ENCODE results near the gene CECR2. TPM values are rescaled to one million over a fixed set of nuclear protein-coding genes. Genes with fewer than 3 reads are reported as not detected.

CECR2 gene
- total RNA-seq, 4 donors from 2014 or later: 12.3 to 29.6 (median 20.4) TPM

DNA sequence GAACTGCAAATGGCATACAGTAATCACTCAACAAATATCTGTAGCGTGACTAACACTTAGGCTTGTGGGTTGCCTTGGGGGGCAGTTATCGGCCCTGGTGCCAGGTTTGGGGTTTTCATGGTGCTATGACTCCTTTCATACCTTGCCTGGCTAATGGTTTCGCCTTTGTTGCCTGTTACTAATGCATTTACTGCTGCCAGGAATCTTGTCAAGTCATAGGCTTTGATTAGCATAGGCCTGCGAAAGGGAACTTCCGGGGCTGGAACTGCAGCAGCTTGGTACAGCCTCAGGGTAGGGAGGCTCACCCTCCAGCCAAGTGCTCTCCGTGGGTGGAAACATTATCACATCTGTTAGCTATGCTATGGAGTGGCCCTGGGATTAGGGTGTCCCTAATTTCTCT lies 207.2 kb downstream of the CECR2 start:
- DNase-seq (no peak), ATAC-seq (peak; percentile 14 to 24)
- Histone ChIP-seq H3K4me3 (no peak overlapping the region), H3K9me3 (no peaks in the 10 kb centered on the region), H3K27me3 (no peaks in the 10 kb centered on the region), H3K36me3 (no peaks in the 10 kb centered on the region), H3K27ac (peak overlapping the region; percentile 29 to 69 (median 66)), H3K4me1 (peaks cover 7 to 9% of the 10 kb centered on the region in 2 donors)
- in situ Hi-C loops (cut with MboI; ENCODE audit: low sequenced_read_pairs in 4 of 4): loop anchor here in 1 of 4 donors (10.0 kb wide), 1 partner anchor 58 kb away; the partner anchor contains the start of gene BCL2L13
- intact Hi-C loops (cut with DNase I; ENCODE audit: low total_unique reads): no loop called here
- TF ChIP-seq POLR2A (IDR thresholded peaks at IDR 0.05) (no peak), CTCF (IDR thresholded peaks at IDR 0.05 in 4 of 5, conservative IDR thresholded peaks at IDR 0.05 in 1 of 5) (no peak)

- in situ Hi-C loops (cut with MboI; ENCODE audit: low sequenced_read_pairs in 4 of 4) (loop anchor here in 1 of 4 donors (10.0 kb wide), 1 partner anchor 57 kb away; the partner anchor contains the start of gene BCL2L13), intact Hi-C loops (cut with DNase I; ENCODE audit: low total_unique reads) (no loop called here)
- Histone ChIP-seq H3K4me1 (no peaks in the 10 kb centered on the region), H3K27me3 (no peaks in the 10 kb centered on the region), H3K27ac (peak overlapping the region; percentile 24 to 74 (median 58)), H3K9me3 (no peaks in the 10 kb centered on the region), H3K36me3 (no peaks in the 10 kb centered on the region), H3K4me3 (no peak overlapping the region)
- TF ChIP-seq CTCF (IDR thresholded peaks at IDR 0.05 in 4 of 5, conservative IDR thresholded peaks at IDR 0.05 in 1 of 5) (no peak), POLR2A (IDR thresholded peaks at IDR 0.05) (no peak)
- ATAC-seq: peak; percentile 47 to 64
- DNase-seq: peak; percentile 42 to 65
These were observed 209.0 kb downstream of the CECR2 start for GRCh38 chr22:17578136-17578754.

DNA sequence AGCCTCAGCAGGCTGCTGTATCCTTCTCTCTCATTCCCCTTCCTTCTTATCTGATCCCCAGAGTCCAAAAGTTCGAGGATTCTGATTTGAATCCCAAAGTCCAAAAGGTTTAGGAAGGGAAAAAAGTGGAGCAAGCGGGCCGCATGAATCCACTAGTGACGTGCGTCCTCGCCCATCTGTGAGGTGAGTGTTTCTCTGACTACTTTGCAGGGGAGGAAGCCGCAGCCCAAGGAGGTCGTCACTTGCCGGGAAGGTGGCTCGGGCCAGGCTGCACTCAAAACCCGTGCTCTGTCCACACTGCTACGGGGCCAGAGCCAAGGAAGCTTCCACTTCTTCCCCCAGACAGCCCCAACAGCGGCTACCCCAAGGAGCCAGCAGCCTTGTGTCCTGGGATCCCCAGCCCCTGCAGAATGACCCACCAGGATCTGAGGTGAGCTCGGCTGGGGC lies 210.3 kb downstream of the CECR2 start:
- peaks cover 0 to 5% of the 10 kb centered on the region in 2 donors for H3K36me3 ChIP-seq
- in situ Hi-C loops (cut with MboI; ENCODE audit: low sequenced_read_pairs in 4 of 4) (loop anchor here in 1 of 4 donors (10.0 kb wide), 1 partner anchor 55 kb away; the partner anchor contains the start of gene BCL2L13), intact Hi-C loops (cut with DNase I; ENCODE audit: low total_unique reads) (no loop called here)
- no peak overlapping the region for H3K4me3 ChIP-seq
- TF ChIP-seq POLR2A (IDR thresholded peaks at IDR 0.05) (no peak), CTCF (IDR thresholded peaks at IDR 0.05 in 4 of 5, conservative IDR thresholded peaks at IDR 0.05 in 1 of 5) (no peak)
- no peaks in the 10 kb centered on the region for H3K4me1 ChIP-seq
- DNase-seq (no peak), ATAC-seq (no peak)
- no peaks in the 10 kb centered on the region for H3K9me3 ChIP-seq
- no peak overlapping the region for H3K27ac ChIP-seq
- H3K27me3 ChIP-seq: no peaks in the 10 kb centered on the region

DNA sequence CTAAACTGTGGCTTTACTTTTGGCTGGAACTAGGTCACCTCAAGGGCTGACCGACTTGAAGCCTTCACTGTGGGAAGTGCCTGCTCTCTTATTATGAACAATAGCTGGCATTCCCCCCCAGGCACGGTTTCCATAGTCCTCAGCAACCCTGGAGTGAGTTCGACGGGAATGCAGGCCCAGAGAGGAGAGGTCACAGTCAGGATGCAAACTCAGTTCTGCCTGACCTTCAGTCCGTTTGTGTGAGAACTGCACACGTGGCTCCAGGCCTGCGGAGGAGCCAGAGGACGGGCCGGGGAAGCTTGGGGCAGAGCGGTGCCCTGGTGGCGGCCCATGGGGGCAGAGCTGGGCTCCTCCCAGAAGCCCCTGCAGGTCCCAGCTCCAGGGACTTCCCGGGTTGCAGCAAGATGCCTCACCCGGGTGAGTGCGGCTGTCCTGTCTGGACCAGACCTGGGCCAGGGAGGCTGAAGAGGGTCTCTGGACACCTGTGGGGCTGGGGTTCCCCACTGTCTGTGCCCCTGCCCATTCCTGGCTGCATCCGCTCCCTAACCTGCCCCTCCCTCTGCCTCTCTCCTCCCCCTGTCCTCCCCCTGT lies 211.3 kb downstream of the CECR2 start:
- DNase-seq (no peak), ATAC-seq (no peak)
- Histone ChIP-seq H3K4me1 (no peaks in the 10 kb centered on the region), H3K4me3 (no peak overlapping the region), H3K27ac (no peak overlapping the region), H3K9me3 (no peaks in the 10 kb centered on the region), H3K27me3 (no peaks in the 10 kb centered on the region), H3K36me3 (peaks cover 0 to 5% of the 10 kb centered on the region in 2 donors)
- intact Hi-C loops (cut with DNase I; ENCODE audit: low total_unique reads) (no loop called here), in situ Hi-C loops (cut with MboI; ENCODE audit: low sequenced_read_pairs in 4 of 4) (no loop called here)
- TF ChIP-seq CTCF (IDR thresholded peaks at IDR 0.05 in 4 of 5, conservative IDR thresholded peaks at IDR 0.05 in 1 of 5) (no peak), POLR2A (IDR thresholded peaks at IDR 0.05) (no peak)

All from gastrocnemius medialis (tissue), 4 donors.